Mesenchymal stem cell (in vitro differentiated cells and primary cell): Measurements from ENCODE around the gene MINPP1.
"Not testable (repeated sequence)": the region's sequence is repeated elsewhere in the genome, so short reads cannot be mapped to it uniquely, and the experiment has no call there.

ENCODE experiments used
- DNase-seq: peaks from one replicate; pipeline ENCODE4 v3.0.0-alpha.2; 2013
- H2AFZ ChIP-seq: one replicate; pipeline ENCODE4 v1.6.1; 2013; ENCODE audit warnings: low read depth, mild to moderate bottlenecking, control low read depth, inconsistent platforms, low read length, moderate library complexity
- H2AK5ac ChIP-seq: 2 replicates; pipeline ENCODE4 v1.6.1; 2013; ENCODE audit warnings: low read length, moderate library complexity, mild to moderate bottlenecking, inconsistent platforms; ENCODE audit not compliant: severe bottlenecking
- H2BK120ac ChIP-seq: one replicate; pipeline ENCODE4 v1.6.1; 2013; ENCODE audit warnings: low read depth, mild to moderate bottlenecking, inconsistent platforms, low read length, moderate library complexity
- H2BK12ac ChIP-seq, 2 experiments: one replicate each; pipeline ENCODE4 v1.6.1; 2013; ENCODE audit warnings: inconsistent platforms in 2 of 2, low read length in 2 of 2, mild to moderate bottlenecking in 2 of 2, moderate library complexity in 2 of 2, control low read depth in 1 of 2
- H2BK15ac ChIP-seq: one replicate; pipeline ENCODE4 v1.6.1; 2013; ENCODE audit warnings: mild to moderate bottlenecking, low read depth, inconsistent platforms; ENCODE audit not compliant: poor library complexity, severe bottlenecking
- H2BK5ac ChIP-seq: 2 replicates; pipeline ENCODE4 v1.6.1; 2013; ENCODE audit warnings: low read depth, mild to moderate bottlenecking, low read length, control low read depth, inconsistent platforms; ENCODE audit not compliant: poor library complexity, severe bottlenecking
- H3K14ac ChIP-seq, 2 experiments: one replicate each; pipeline ENCODE4 v1.6.1; 2013; ENCODE audit warnings: inconsistent platforms in 2 of 2, low read length in 2 of 2, control low read depth in 1 of 2, mild to moderate bottlenecking in 1 of 2, moderate library complexity in 1 of 2
- H3K18ac ChIP-seq, 2 experiments: one replicate each; pipeline ENCODE4 v1.6.1; 2013; ENCODE audit warnings: inconsistent platforms in 2 of 2, low read length in 2 of 2, control low read depth in 1 of 2, low read depth in 1 of 2, mild to moderate bottlenecking in 1 of 2
- H3K23ac ChIP-seq, 2 experiments: one replicate each; pipeline ENCODE4 v1.6.1; 2013; ENCODE audit warnings: inconsistent platforms in 2 of 2, low read length in 2 of 2, mild to moderate bottlenecking in 2 of 2, moderate library complexity in 2 of 2, control low read depth in 1 of 2
- H3K27ac ChIP-seq: 2 replicates; pipeline ENCODE4 v1.5.1; 2013; ENCODE audit warnings: mild to moderate bottlenecking, moderate library complexity, low read length, control low read depth, inconsistent platforms; ENCODE audit not compliant: poor library complexity, severe bottlenecking
- H3K27me3 ChIP-seq, 2 experiments: 2 replicates each; pipeline versions ENCODE4 v1.6.1 to v1.7.0; 2013; ENCODE audit warnings: low read length in 2 of 2, mild to moderate bottlenecking in 2 of 2, moderate library complexity in 2 of 2, control low read depth in 1 of 2, inconsistent platforms in 1 of 2; ENCODE audit not compliant: control insufficient read depth in 1 of 2, insufficient read depth in 1 of 2
- H3K36me3 ChIP-seq, 2 experiments: 2 replicates each; pipeline versions ENCODE4 v1.6.1 to v1.7.0; 2013; ENCODE audit warnings: low read length in 2 of 2, control low read depth in 1 of 2, inconsistent platforms in 1 of 2, low read depth in 1 of 2, mild to moderate bottlenecking in 1 of 2; ENCODE audit not compliant: insufficient read depth in 2 of 2, control insufficient read depth in 1 of 2
- H3K4ac ChIP-seq, 2 experiments: one replicate each; pipeline ENCODE4 v1.6.1; 2013; ENCODE audit warnings: inconsistent platforms in 2 of 2, low read length in 2 of 2, mild to moderate bottlenecking in 2 of 2, moderate library complexity in 2 of 2, control low read depth in 1 of 2, low read depth in 1 of 2
- H3K4me1 ChIP-seq: 2 replicates; pipeline ENCODE4 v1.6.1; 2013; ENCODE audit warnings: low read depth, low read length, control low read depth; ENCODE audit not compliant: control insufficient read depth, insufficient read depth
- H3K4me2 ChIP-seq: 2 replicates; pipeline ENCODE4 v1.6.1; 2013; ENCODE audit warnings: low read length, mild to moderate bottlenecking, inconsistent platforms; ENCODE audit not compliant: poor library complexity, severe bottlenecking
- H3K4me3 ChIP-seq, 2 experiments: 2 replicates each; pipeline versions ENCODE4 v1.5.1 to v1.7.0; 2013; ENCODE audit warnings: low read length in 2 of 2, mild to moderate bottlenecking in 2 of 2, control low read depth in 1 of 2, low read depth in 1 of 2; ENCODE audit not compliant: insufficient read depth in 1 of 2
- H3K79me1 ChIP-seq: replicated peaks from 2 replicates; pipeline ENCODE4 v1.6.1; 2013; ENCODE audit warnings: mild to moderate bottlenecking, control low read depth, low read length, inconsistent platforms; ENCODE audit not compliant: poor library complexity, severe bottlenecking
- H3K9ac ChIP-seq: 2 replicates; pipeline ENCODE4 v1.7.0; 2013; ENCODE audit warnings: mild to moderate bottlenecking, low read length, moderate library complexity
- H3K9me3 ChIP-seq: 2 replicates; pipeline ENCODE4 v1.7.0; 2013; ENCODE audit warnings: mild to moderate bottlenecking, low read length; ENCODE audit not compliant: control insufficient read depth
- H4K8ac ChIP-seq: one replicate; pipeline ENCODE4 v1.6.1; 2013; ENCODE audit warnings: inconsistent platforms, mild to moderate bottlenecking, low read length, moderate library complexity
- H4K91ac ChIP-seq: one replicate; pipeline ENCODE4 v1.6.1; 2013; ENCODE audit warnings: mild to moderate bottlenecking, low read length, inconsistent platforms
- WGBS: methylation state at CpG from one replicate; pipeline ENCODE4 v1.1.7; 2013; ENCODE audit warnings: mixed read lengths; 5-methylcytosine and 5-hydroxymethylcytosine counted together

The MINPP1 gene

DNA sequence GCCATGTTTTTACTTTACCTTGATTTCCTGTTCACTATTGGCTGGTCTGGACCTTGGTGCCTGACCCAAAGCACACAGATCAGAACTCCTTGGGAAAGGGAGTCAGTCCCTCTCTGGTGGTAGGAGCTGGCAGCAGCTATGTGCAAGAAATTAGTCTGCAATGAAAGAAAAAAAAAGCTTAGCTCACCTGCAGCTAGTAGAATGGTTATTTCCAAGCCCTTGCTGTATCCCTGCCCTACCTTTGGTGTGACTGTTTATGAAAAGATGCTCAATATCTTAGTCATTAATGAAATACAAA, 86.8 kb downstream of the MINPP1 start:
- Histone ChIP-seq H2BK5ac (no peak overlapping the region), H2BK12ac (no peak overlapping the region), H3K23ac (no peak overlapping the region), H2AK5ac (no peak overlapping the region), H3K4me3 (no peak overlapping the region), H2AFZ (peak overlapping the region; percentile 42), H2BK120ac (no peak overlapping the region), H3K4me2 (no peak overlapping the region), H3K36me3 (no peaks in the 10 kb centered on the region), H3K27ac (no peak overlapping the region), H3K9me3 (no peaks in the 10 kb centered on the region), H3K27me3 (no peaks in the 10 kb centered on the region), H3K4ac (no peak overlapping the region), H4K8ac (no peak overlapping the region), H3K4me1 (peaks cover 10% of the 10 kb centered on the region), H4K91ac (no peak overlapping the region), H2BK15ac (no peak overlapping the region), H3K79me1 (no peaks in the 10 kb centered on the region), H3K14ac (no peak overlapping the region), H3K18ac (no peak overlapping the region), H3K9ac (no peak overlapping the region)
- DNase-seq: no peak

DNA sequence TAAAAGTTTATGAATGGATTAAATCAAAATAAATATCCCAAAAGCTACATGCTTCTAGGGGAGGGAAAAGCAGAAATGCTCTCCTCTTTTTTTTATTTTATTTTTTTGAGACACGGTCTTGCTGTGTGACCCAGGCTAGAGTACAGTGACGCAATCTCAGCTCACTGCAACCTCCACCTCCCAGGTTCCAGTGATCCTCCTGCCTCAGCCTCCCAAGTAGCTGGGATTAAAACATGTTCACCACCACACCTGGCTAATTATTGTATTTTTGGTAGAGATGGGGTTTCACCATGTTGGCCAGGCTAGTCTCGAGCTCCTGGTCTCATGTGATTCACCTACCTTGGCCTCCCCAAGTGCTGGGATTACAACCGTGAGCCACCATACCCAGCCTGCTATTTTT, 88.2 kb downstream of the MINPP1 start:
- H4K91ac ChIP-seq, H3K79me1 ChIP-seq, H3K4ac ChIP-seq, H3K18ac ChIP-seq, H2AFZ ChIP-seq, H2BK15ac ChIP-seq, H2BK12ac ChIP-seq, H3K4me2 ChIP-seq, H3K4me1 ChIP-seq, DNase-seq, H3K36me3 ChIP-seq, H2BK120ac ChIP-seq, H4K8ac ChIP-seq, H3K4me3 ChIP-seq, H2AK5ac ChIP-seq, H3K9me3 ChIP-seq, H3K27me3 ChIP-seq, H3K23ac ChIP-seq, H3K14ac ChIP-seq, H3K9ac ChIP-seq, H3K27ac ChIP-seq, H2BK5ac ChIP-seq: not testable (repeated sequence)
- 96% methylated on average over 2 of the region's 4 CpGs for WGBS

DNA sequence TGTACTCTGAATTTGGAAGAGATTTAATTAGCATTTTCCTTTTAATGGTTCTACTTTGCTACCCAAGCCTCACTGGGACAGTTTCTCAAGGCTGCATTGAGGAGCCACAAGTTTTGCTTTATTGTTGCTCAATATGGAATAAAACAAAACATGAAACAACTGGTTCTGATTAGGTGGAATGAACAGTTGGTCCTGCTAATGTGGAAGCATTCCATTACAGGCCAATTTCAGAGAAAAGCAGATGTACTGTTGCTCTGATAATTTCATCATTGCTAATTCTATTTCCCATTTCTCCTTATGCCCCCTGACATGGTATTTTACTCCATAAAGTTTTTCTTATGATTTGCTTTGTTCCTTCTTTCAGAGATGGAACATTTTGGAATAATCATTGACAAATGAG, 89.0 kb downstream of the MINPP1 start:
- no peak overlapping the region for H4K8ac ChIP-seq
- no peak overlapping the region for H2BK15ac ChIP-seq
- DNase-seq: no peak
- H3K4me2 ChIP-seq: no peak overlapping the region
- H3K36me3 ChIP-seq: no peaks in the 10 kb centered on the region
- H2BK12ac ChIP-seq: no peak overlapping the region
- no peak overlapping the region for H3K18ac ChIP-seq
- H3K27me3 ChIP-seq: no peaks in the 10 kb centered on the region
- H3K9me3 ChIP-seq: no peaks in the 10 kb centered on the region
- H3K9ac ChIP-seq: no peak overlapping the region
- H3K4me1 ChIP-seq: peaks cover 7% of the 10 kb centered on the region
- H4K91ac ChIP-seq: no peak overlapping the region
- H3K23ac ChIP-seq: no peak overlapping the region
- H3K14ac ChIP-seq: no peak overlapping the region
- H2AK5ac ChIP-seq: no peak overlapping the region
- no peak overlapping the region for H2AFZ ChIP-seq
- H3K4ac ChIP-seq: no peak overlapping the region
- H3K79me1 ChIP-seq: no peaks in the 10 kb centered on the region
- no peak overlapping the region for H2BK5ac ChIP-seq
- H2BK120ac ChIP-seq: no peak overlapping the region
- no peak overlapping the region for H3K4me3 ChIP-seq
- no peak overlapping the region for H3K27ac ChIP-seq

DNA sequence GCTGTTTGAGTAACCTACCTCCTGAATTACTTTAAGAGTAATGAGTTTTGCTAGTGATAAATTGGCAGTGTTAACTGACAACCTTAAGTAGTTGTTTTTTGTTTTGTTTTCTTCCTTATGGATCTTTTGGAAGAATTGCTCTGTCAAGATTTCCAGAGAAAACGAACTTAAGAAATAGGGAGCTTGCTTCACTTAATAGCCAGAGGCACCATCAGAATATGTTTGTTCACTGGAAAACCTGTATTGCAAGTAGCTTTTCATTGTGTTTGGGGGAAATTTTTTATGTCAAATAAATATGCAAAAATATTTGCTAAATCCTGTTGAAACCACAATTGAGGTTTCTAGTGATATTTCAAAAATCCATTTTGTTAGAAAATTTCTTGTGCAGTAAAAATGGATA, 89.5 kb downstream of the MINPP1 start:
- Histone ChIP-seq H3K18ac (no peak overlapping the region), H3K4me3 (no peak overlapping the region), H2BK5ac (no peak overlapping the region), H2BK120ac (no peak overlapping the region), H3K23ac (no peak overlapping the region), H3K36me3 (no peaks in the 10 kb centered on the region), H2AK5ac (no peak overlapping the region), H3K4ac (no peak overlapping the region), H3K79me1 (no peaks in the 10 kb centered on the region), H2BK12ac (no peak overlapping the region), H3K4me2 (no peak overlapping the region), H3K4me1 (peaks cover 7% of the 10 kb centered on the region), H4K8ac (no peak overlapping the region), H2AFZ (no peak overlapping the region), H2BK15ac (no peak overlapping the region), H3K9ac (no peak overlapping the region), H3K9me3 (no peaks in the 10 kb centered on the region), H3K27ac (no peak overlapping the region), H4K91ac (no peak overlapping the region), H3K14ac (no peak overlapping the region), H3K27me3 (no peaks in the 10 kb centered on the region)
- 87% methylated on average over 1 of the region's 1 CpG for WGBS
- DNase-seq: no peak
